HEK293 (cell line): ENCODE results near the gene SGPL1.

Experiments used
- CTCF ChIP-seq: fragments of 450-650 bp; formaldehyde crosslinking; IDR thresholded peaks from 2 replicates; pipeline ENCODE4 v1.5.1; 2016; ENCODE audit warnings: missing biosample characterization, missing genetic modification characterization
- FEZF1 ChIP-seq: fragments of 450-650 bp; formaldehyde crosslinking; IDR thresholded peaks from 2 replicates; pipeline ENCODE4 v1.5.1; 2016; ENCODE audit warnings: missing biosample characterization, missing genetic modification characterization
- KLF1 ChIP-seq: fragments of 450-650 bp; formaldehyde crosslinking; IDR thresholded peaks from 2 replicates; pipeline ENCODE4 v1.5.1; 2016; ENCODE audit warnings: missing biosample characterization, missing genetic modification characterization
- REST ChIP-seq: fragments of 450-650 bp; formaldehyde crosslinking; IDR thresholded peaks from 2 replicates; pipeline ENCODE4 v1.5.1; 2016; ENCODE audit warnings: missing biosample characterization, missing genetic modification characterization
- YY1 ChIP-seq: fragments of 450-650 bp; formaldehyde crosslinking; IDR thresholded peaks from 2 replicates; pipeline ENCODE4 v1.5.1; 2018; ENCODE audit warnings: missing biosample characterization, missing genetic modification characterization
- ZNF16 ChIP-seq: fragments of 450-650 bp; formaldehyde crosslinking; IDR thresholded peaks from 2 replicates; pipeline ENCODE4 v1.5.1; 2016; ENCODE audit warnings: low read depth, missing biosample characterization, missing genetic modification characterization
- ZNF350 ChIP-seq: fragments of 450-650 bp; formaldehyde crosslinking; IDR thresholded peaks from 2 replicates; pipeline ENCODE4 v1.5.0; 2017; ENCODE audit warnings: missing biosample characterization, mild to moderate bottlenecking, missing genetic modification characterization
- ZNF513 ChIP-seq: fragments of 450-650 bp; IDR thresholded peaks from 2 replicates; pipeline ENCODE4 v1.5.1; 2018; ENCODE audit warnings: missing biosample characterization, missing genetic modification characterization
- ZNF585B ChIP-seq: fragments of 450-650 bp; formaldehyde crosslinking; IDR thresholded peaks from 2 replicates; pipeline ENCODE4 v1.5.1; 2016; ENCODE audit warnings: missing biosample characterization, missing genetic modification characterization
- ZNF596 ChIP-seq: fragments of 450-650 bp; IDR thresholded peaks from 2 replicates; pipeline ENCODE4 v1.5.0; 2018; ENCODE audit warnings: missing biosample characterization, mild to moderate bottlenecking, missing genetic modification characterization, moderate library complexity
- ZNF639 ChIP-seq: fragments of 450-650 bp; formaldehyde crosslinking; IDR thresholded peaks from 2 replicates; pipeline ENCODE4 v1.5.1; 2016; ENCODE audit warnings: missing biosample characterization, missing genetic modification characterization
- ZXDB ChIP-seq: fragments of 450-650 bp; formaldehyde crosslinking; IDR thresholded peaks from 2 replicates; pipeline ENCODE4 v1.5.1; 2016; ENCODE audit warnings: missing biosample characterization, missing genetic modification characterization

GRCh38 chr10:70911386-70911785 is 95.6 kb downstream of the SGPL1 start:
- TF ChIP-seq ZNF639 (no peak), CTCF (tag by site-specific recombination) (no peak), ZNF513 (no peak), ZXDB (tag by site-specific recombination) (no peak), ZNF585B (tag by site-specific recombination) (no peak), KLF1 (tag by site-specific recombination) (no peak), ZNF596 (tag by site-specific recombination) (no peak), REST (tag by site-specific recombination) (no peak), YY1 (no peak), ZNF350 (tag by site-specific recombination) (no peak), FEZF1 (tag by site-specific recombination) (no peak), ZNF16 (tag by site-specific recombination) (no peak)
